Measurements from ENCODE around the gene ABLIM1.

DNA sequence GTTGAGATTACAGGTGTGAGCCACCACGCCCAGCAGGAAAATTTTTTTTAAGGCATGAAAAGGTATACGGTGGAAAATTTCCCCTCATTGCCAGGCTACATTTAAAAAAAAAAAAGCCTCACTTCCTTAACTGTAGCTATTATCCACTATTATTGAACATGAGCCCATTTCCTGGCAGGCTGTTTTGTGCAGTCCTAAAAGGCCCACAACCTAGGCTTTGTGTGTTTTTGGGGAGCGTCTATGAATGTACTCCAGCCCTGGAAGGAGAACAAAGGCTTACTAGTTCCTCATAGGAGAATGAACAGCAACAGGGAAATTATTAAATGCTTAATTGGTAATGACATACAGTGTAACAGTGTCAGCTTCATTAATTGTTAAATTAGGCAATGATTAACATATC lies 111.0 kb downstream of the ABLIM1 start:
- TF ChIP-seq CTCF (IDR thresholded peaks at IDR 0.05): no peak
- no peak for TF ChIP-seq POLR2A (IDR thresholded peaks at IDR 0.05)
- no peak for TF ChIP-seq POLR2AphosphoS5 (IDR thresholded peaks at IDR 0.05)

Measured in suprapubic skin (tissue), 4 donors.